A549 (cell line): ENCODE results near the gene DSCAM. TPM values are rescaled to one million over a fixed set of nuclear protein-coding genes. Genes with fewer than 3 reads are reported as not detected.

Source experiments
- ATAC-seq, 2 experiments: fragments of 200-7000 bp in 1 of 2; fragments of >200 bp in 1 of 2; cut with Nextera tagmentation in 1 of 2; cut with Tn5 transposase in 1 of 2; 3 replicates each; pipeline versions ENCODE4 v1.8.0 to v1.9.1; 2018 to 2020; ENCODE audit warnings: mild to moderate bottlenecking in 1 of 2, moderate library complexity in 1 of 2
- CTCF ChIA-PET: fragments of 300-600 bp; sonication (Branson Sonifier 250); formaldehyde crosslinking; extraction: SDS; loops from one replicate; lab custom pipeline; 2021; ENCODE audit warnings: antibody characterized with exemption, inconsistent platforms; lab: Yijun Ruan, JAX
- POLR2A ChIA-PET: fragments of 350-600 bp; formaldehyde crosslinking; extraction: SDS; loops from one replicate; lab custom pipeline; 2021; ENCODE audit warnings: antibody characterized with exemption, inconsistent platforms; lab: Yijun Ruan, JAX
- DNase-seq, 2 experiments: peaks; one replicate each; pipeline versions ENCODE4 v3.0.0 to v3.0.0-alpha.2; 2011 to 2016; ENCODE audit warnings: low read depth in 1 of 2, low spot score in 1 of 2
- FAIRE-seq: peaks from 2 replicates; lab custom pipeline; 2011; peaks lifted over from hg19 to GRCh38; lab: Jason Lieb, UNC
- H3K27ac ChIP-seq, 2 experiments: fragments of >200 bp; sonication (Bioruptor Twin); formaldehyde crosslinking; 3 replicates each; pipeline ENCODE4 v1.5.1; 2016 to 2017
- H3K4me1 ChIP-seq: fragments of >200 bp; sonication (Bioruptor Twin); formaldehyde crosslinking; 3 replicates; pipeline ENCODE4 v1.6.1; 2016
- H3K4me2 ChIP-seq: fragments of >200 bp; sonication (Bioruptor Twin); formaldehyde crosslinking; 3 replicates; pipeline ENCODE4 v1.6.1; 2016
- H3K4me3 ChIP-seq: fragments of >200 bp; sonication (Bioruptor Twin); formaldehyde crosslinking; 3 replicates; pipeline ENCODE4 v1.5.1; 2016
- H3K9me3 ChIP-seq: fragments of >200 bp; sonication (Bioruptor Twin); formaldehyde crosslinking; 3 replicates; pipeline ENCODE4 v1.6.1; 2016
- BHLHE40 ChIP-seq: IDR thresholded peaks from 2 replicates; pipeline ENCODE4 v1.6.1; 2012; ENCODE audit warnings: low read depth, low read length, inconsistent platforms
- CHD2 ChIP-seq: fragments of 150-350 bp; IDR thresholded peaks from 2 replicates; pipeline ENCODE4 v1.6.1; 2014; ENCODE audit warnings: low read length; ENCODE audit not compliant: partially characterized antibody
- CHD4 ChIP-seq: fragments of 200-600 bp; sonication (generic); IDR thresholded peaks from 2 replicates; pipeline ENCODE4 v1.6.1; 2016; ENCODE audit warnings: antibody characterized with exemption, mild to moderate bottlenecking, borderline replicate concordance
- EHF ChIP-seq: fragments of 250-450 bp; sonication (Bioruptor Pico); IDR thresholded peaks from 2 replicates; pipeline ENCODE4 v1.5.0; 2020; ENCODE audit warnings: mild to moderate bottlenecking
- EHMT2 ChIP-seq: fragments of 200-600 bp; sonication (generic); IDR thresholded peaks from 2 replicates; pipeline ENCODE4 v1.6.1; 2016; ENCODE audit warnings: antibody characterized with exemption, low read depth, mild to moderate bottlenecking, moderate library complexity
- ESRRA ChIP-seq: fragments of 150-350 bp; IDR thresholded peaks from 2 replicates; pipeline ENCODE4 v1.6.1; 2014; ENCODE audit warnings: mild to moderate bottlenecking, low read length, borderline replicate concordance
- FOSL2 ChIP-seq, 2 experiments: fragments of 450-650 bp in 1 of 2; fragments of >200 bp in 1 of 2; sonication (Bioruptor Twin) in 1 of 2; formaldehyde crosslinking; IDR thresholded peaks; 2 replicates each; pipeline versions ENCODE4 v1.5.0 to v1.6.1; 2016 to 2020; ENCODE audit warnings: mild to moderate bottlenecking in 1 of 2, moderate library complexity in 1 of 2
- HDAC2 ChIP-seq: fragments of 200-600 bp; sonication (generic); IDR thresholded peaks from 2 replicates; pipeline ENCODE4 v1.6.1; 2016
- HEYL ChIP-seq: fragments of 250-450 bp; sonication (Bioruptor Pico); IDR thresholded peaks from 2 replicates; pipeline ENCODE4 v1.8.0; 2021; ENCODE audit warnings: mild to moderate bottlenecking, moderate library complexity
- HOXB13 ChIP-seq: fragments of 250-450 bp; sonication (Bioruptor Pico); IDR thresholded peaks from 2 replicates; pipeline ENCODE4 v1.5.0; 2020; ENCODE audit warnings: low read depth, mild to moderate bottlenecking, moderate library complexity
- HOXB5 ChIP-seq: fragments of 250-450 bp; sonication (Bioruptor Pico); IDR thresholded peaks from 2 replicates; pipeline ENCODE4 v1.5.0; 2020; ENCODE audit warnings: mild to moderate bottlenecking, moderate library complexity
- JUNB ChIP-seq: fragments of >200 bp; sonication (Bioruptor Twin); formaldehyde crosslinking; IDR thresholded peaks from 2 replicates; pipeline ENCODE4 v1.6.1; 2016
- MAZ ChIP-seq: fragments of 150-350 bp; IDR thresholded peaks from 2 replicates; pipeline ENCODE4 v1.6.1; 2014; ENCODE audit warnings: antibody characterized with exemption, low read depth, low read length, borderline replicate concordance
- NPAS2 ChIP-seq: fragments of 250-450 bp; sonication (Bioruptor Pico); IDR thresholded peaks from 2 replicates; pipeline ENCODE4 v1.8.0; 2022; ENCODE audit warnings: mild to moderate bottlenecking, moderate library complexity, borderline replicate concordance
- NR3C1 ChIP-seq: fragments of >200 bp; sonication (Bioruptor Twin); formaldehyde crosslinking; IDR thresholded peaks from 3 replicates; pipeline ENCODE4 v1.6.1; 2017
- RCOR1 ChIP-seq: fragments of 150-350 bp; IDR thresholded peaks from 2 replicates; pipeline ENCODE4 v1.6.1; 2014; ENCODE audit warnings: antibody characterized with exemption, low read length, low read depth
- RNF2 ChIP-seq: fragments of 200-600 bp; sonication (generic); IDR thresholded peaks from 2 replicates; pipeline ENCODE4 v1.6.1; 2016; ENCODE audit warnings: low read depth, mild to moderate bottlenecking, antibody characterized with exemption, moderate library complexity, borderline replicate concordance
- SMC3 ChIP-seq: fragments of >200 bp; sonication (Bioruptor Twin); formaldehyde crosslinking; IDR thresholded peaks from 3 replicates; pipeline ENCODE4 v1.6.1; 2018; ENCODE audit warnings: inconsistent platforms
- TFCP2L1 ChIP-seq: fragments of 250-450 bp; sonication (Bioruptor Pico); IDR thresholded peaks from 2 replicates; pipeline ENCODE4 v1.5.0; 2021; ENCODE audit warnings: mild to moderate bottlenecking
- TP53 ChIP-seq: fragments of 250-450 bp; sonication (Bioruptor Pico); IDR thresholded peaks from 2 replicates; pipeline ENCODE4 v1.5.0; 2021; ENCODE audit warnings: mild to moderate bottlenecking, moderate library complexity
- ZC3H11A ChIP-seq: fragments of 450-650 bp; IDR thresholded peaks from 2 replicates; pipeline ENCODE4 v1.6.1; 2014; ENCODE audit warnings: antibody characterized with exemption, mild to moderate bottlenecking
- ZNF302 ChIP-seq: fragments of 250-450 bp; sonication (Bioruptor Pico); IDR thresholded peaks from 2 replicates; pipeline ENCODE4 v1.9.0; 2021; ENCODE audit warnings: inconsistent platforms, mild to moderate bottlenecking, moderate library complexity
- ZSCAN20 ChIP-seq: fragments of 250-450 bp; sonication (Bioruptor Pico); IDR thresholded peaks from 2 replicates; pipeline ENCODE4 v1.8.0; 2022; ENCODE audit warnings: mild to moderate bottlenecking, moderate library complexity
- WGBS: methylation state at CpG from one replicate; pipeline ENCODE4 v1.1.6; 2017; ENCODE audit errors: missing lambda C conversion rate; 5-methylcytosine and 5-hydroxymethylcytosine counted together
- polyA plus RNA-seq, 4 experiments: library from polyadenylated mRNA; depleted of rRNA in 3 of 4; stranded (reverse); fragments of >200 nt; fragmentation: RNase III in 1 of 4; extraction: RNeasy Plus Mini Kit Qiagen cat#74134 plus additional on column Dnase treatment in 1 of 4; gene quantifications; 2 replicates in 3 of 4; 3 replicates in 1 of 4; pipeline ENCODE4 v1.2.3, GENCODE V29; 2011 to 2017
- TF ChIP-seq, protein P1 (sequence below): IDR thresholded peaks from 2 replicates; pipeline ENCODE4 v1.6.1; 2012
- TF ChIP-seq, protein P2 (sequence below): fragments of 150-350 bp; IDR thresholded peaks from 2 replicates; pipeline ENCODE4 v1.6.1; 2014; ENCODE audit warnings: low read depth, mild to moderate bottlenecking, low read length
- TF ChIP-seq, protein P3 (sequence below): IDR thresholded peaks from 2 replicates; pipeline ENCODE4 v1.6.1; 2012; ENCODE audit warnings: low read depth, borderline replicate concordance
- TF ChIP-seq, protein P4 (sequence below): fragments of 250-450 bp; sonication (Bioruptor Pico); IDR thresholded peaks from 2 replicates; pipeline ENCODE4 v1.5.0; 2021; ENCODE audit warnings: mild to moderate bottlenecking, moderate library complexity, borderline replicate concordance

DSCAM gene
- polyA plus RNA-seq, 2 of the 4 experiments (the other 2 are of a cell fraction): not detected

DNA sequence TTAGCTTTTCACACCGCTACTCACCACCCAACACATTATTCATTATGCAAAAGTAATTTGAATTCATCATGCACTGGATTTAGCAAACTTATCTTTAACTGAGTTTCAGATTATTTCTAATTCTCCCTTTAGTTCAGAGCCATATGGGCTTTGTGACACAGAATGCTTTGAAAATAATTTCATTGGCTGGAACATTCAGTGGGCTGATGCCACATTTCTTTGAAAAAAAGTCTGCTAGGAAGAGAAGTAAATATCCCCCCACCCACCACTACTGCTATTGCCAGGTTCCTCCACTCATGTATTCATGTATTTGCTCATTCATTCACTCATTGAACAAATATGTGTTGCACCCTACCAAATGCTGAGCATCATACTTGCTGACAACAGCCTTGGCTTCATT is 280.5 kb downstream of the DSCAM start:
- H3K4me3 ChIP-seq: no peak overlapping the region
- no peaks in the 10 kb centered on the region for H3K4me1 ChIP-seq
- POLR2A ChIA-PET: no interaction called here

DNA sequence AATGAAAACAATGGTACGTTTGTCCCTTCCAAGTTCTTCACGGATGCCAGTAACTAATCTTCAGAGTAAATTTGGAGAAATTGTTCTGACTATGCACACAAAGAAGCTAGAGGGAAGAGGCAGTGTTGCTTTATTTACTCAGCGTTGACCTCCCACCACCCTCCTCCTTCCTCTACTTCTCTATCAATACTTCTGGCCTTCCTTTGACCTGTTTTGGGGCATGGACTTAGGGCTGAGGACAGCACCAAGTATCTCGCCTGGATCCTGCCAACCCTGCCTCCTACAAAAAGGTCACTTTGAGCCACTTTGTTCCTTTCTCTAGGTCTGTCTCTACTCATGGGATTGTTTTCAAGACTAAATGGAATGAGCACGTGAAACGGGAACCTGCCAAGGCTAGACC is 282.6 kb downstream of the DSCAM start:
- WGBS: 8% methylated on average over 6 of the region's 6 CpGs
- Histone ChIP-seq H3K4me1 (no peaks in the 10 kb centered on the region), H3K27ac (no peak overlapping the region), H3K4me3 (no peak overlapping the region), H3K9me3 (no peaks in the 10 kb centered on the region), H3K4me2 (no peak overlapping the region)
- ATAC-seq (no peak), DNase-seq (no peak), FAIRE-seq (no peak)
- ChIA-PET POLR2A (no interaction called here), CTCF (no interaction called here)
- TF ChIP-seq HEYL (CRISPR knock-in tag) (no peak), ZC3H11A (no peak), HOXB5 (CRISPR knock-in tag) (no peak), JUNB (no peak), CHD2 (no peak), RNF2 (no peak), NR3C1 (no peak), TFCP2L1 (CRISPR knock-in tag) (no peak), ZNF302 (no peak), CHD4 (no peak), EHMT2 (no peak), RCOR1 (no peak), BHLHE40 (no peak)
- TF ChIP-seq, protein P1, sequence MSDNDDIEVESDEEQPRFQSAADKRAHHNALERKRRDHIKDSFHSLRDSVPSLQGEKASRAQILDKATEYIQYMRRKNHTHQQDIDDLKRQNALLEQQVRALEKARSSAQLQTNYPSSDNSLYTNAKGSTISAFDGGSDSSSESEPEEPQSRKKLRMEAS: no peak
- TF ChIP-seq, protein P2, sequence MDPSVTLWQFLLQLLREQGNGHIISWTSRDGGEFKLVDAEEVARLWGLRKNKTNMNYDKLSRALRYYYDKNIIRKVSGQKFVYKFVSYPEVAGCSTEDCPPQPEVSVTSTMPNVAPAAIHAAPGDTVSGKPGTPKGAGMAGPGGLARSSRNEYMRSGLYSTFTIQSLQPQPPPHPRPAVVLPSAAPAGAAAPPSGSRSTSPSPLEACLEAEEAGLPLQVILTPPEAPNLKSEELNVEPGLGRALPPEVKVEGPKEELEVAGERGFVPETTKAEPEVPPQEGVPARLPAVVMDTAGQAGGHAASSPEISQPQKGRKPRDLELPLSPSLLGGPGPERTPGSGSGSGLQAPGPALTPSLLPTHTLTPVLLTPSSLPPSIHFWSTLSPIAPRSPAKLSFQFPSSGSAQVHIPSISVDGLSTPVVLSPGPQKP: no peak
- TF ChIP-seq, protein P3, sequence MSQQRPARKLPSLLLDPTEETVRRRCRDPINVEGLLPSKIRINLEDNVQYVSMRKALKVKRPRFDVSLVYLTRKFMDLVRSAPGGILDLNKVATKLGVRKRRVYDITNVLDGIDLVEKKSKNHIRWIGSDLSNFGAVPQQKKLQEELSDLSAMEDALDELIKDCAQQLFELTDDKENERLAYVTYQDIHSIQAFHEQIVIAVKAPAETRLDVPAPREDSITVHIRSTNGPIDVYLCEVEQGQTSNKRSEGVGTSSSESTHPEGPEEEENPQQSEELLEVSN: no peak
- TF ChIP-seq, protein P4, sequence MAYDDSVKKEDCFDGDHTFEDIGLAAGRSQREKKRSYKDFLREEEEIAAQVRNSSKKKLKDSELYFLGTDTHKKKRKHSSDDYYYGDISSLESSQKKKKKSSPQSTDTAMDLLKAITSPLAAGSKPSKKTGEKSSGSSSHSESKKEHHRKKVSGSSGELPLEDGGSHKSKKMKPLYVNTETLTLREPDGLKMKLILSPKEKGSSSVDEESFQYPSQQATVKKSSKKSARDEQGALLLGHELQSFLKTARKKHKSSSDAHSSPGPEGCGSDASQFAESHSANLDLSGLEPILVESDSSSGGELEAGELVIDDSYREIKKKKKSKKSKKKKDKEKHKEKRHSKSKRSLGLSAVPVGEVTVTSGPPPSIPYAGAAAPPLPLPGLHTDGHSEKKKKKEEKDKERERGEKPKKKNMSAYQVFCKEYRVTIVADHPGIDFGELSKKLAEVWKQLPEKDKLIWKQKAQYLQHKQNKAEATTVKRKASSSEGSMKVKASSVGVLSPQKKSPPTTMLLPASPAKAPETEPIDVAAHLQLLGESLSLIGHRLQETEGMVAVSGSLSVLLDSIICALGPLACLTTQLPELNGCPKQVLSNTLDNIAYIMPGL (CRISPR knock-in tag): no peak

More for the DNA sequence above, 280.5 kb downstream of the DSCAM start:
- H3K27ac ChIP-seq: no peak overlapping the region
- TF ChIP-seq HDAC2 (no peak), ESRRA (no peak), EHF (CRISPR knock-in tag) (no peak), BHLHE40 (no peak), MAZ (no peak), ZSCAN20 (CRISPR knock-in tag) (no peak), SMC3 (no peak), FOSL2 (IDR thresholded peaks at IDR 0.05) (no peak), FOSL2 (CRISPR knock-in tag; IDR thresholded peaks at IDR 0.05) (no peak), TP53 (CRISPR knock-in tag) (no peak), NR3C1 (no peak), NPAS2 (CRISPR knock-in tag) (no peak), HOXB13 (CRISPR knock-in tag) (no peak)
- CTCF ChIA-PET: no interaction called here
- no peak overlapping the region for H3K4me2 ChIP-seq
- no peak for FAIRE-seq
- ATAC-seq: no peak
- 0% methylated on average over 1 of the region's 1 CpG for WGBS
- no peak for DNase-seq
- no peaks in the 10 kb centered on the region for H3K9me3 ChIP-seq
